ENCODE results near the gene MSH5. TPM values are rescaled to one million over a fixed set of nuclear protein-coding genes. Genes with fewer than 3 reads are reported as not detected.

The MSH5 gene
- total and polyA plus RNA-seq, 2 of the 13 experiments (the other 11 are each of a cell fraction or from before 2014, with no cell fraction given), result 10.2 to 38.7 TPM

- TF ChIP-seq ZHX2 (IDR thresholded peaks at IDR 0.05; ENCODE audit: low read depth) (peak; percentile 65; the same call in 1 of the 2 replicates), ZHX2 (CRISPR knock-in tag; IDR thresholded peaks at IDR 0.05; ENCODE audit: borderline replicate concordance) (no peak), CBX1 (IDR thresholded peaks at IDR 0.05; ENCODE audit: low read depth) (peak; percentile 73), MEIS2 (CRISPR knock-in tag; IDR thresholded peaks at IDR 0.05) (peak; percentile 16; the same call in 1 of the 2 replicates), ZNF430 (CRISPR knock-in tag; IDR thresholded peaks at IDR 0.05) (0 out of 2 replicates have a peak, but pooled peaks have one; percentile 72), HNRNPL (IDR thresholded peaks at IDR 0.05; ENCODE audit: low read depth, low read length) (0 out of 2 replicates have a peak, but pooled peaks have one; percentile 81), CHD2 (IDR thresholded peaks at IDR 0.05; ENCODE audit: low read depth, low read length) (0 out of 2 replicates have a peak, but pooled peaks have one; percentile 11), SP1 (IDR thresholded peaks at IDR 0.05) (no peak), SP1 (CRISPR knock-in tag; IDR thresholded peaks at IDR 0.05) (peak; percentile 49; the same call in 1 of the 2 replicates), KDM2A (CRISPR knock-in tag; IDR thresholded peaks at IDR 0.05; ENCODE audit: borderline replicate concordance, low read depth) (peak; percentile 98), ZBTB2 (CRISPR knock-in tag; IDR thresholded peaks at IDR 0.05; ENCODE audit: low read depth) (no peak), ARID3A (IDR thresholded peaks at IDR 0.05; ENCODE audit: low read depth, low read length) (0 out of 2 replicates have a peak, but pooled peaks have one; percentile 10), POLR2G (IDR thresholded peaks at IDR 0.05; ENCODE audit: low read depth, low read length) (peak; percentile 82), ZNF501 (CRISPR knock-in tag; IDR thresholded peaks at IDR 0.05) (peak; percentile 45; the same call in 1 of the 2 replicates), MXI1 (IDR thresholded peaks at IDR 0.05; ENCODE audit: borderline replicate concordance, low read depth, low read length) (peak; percentile 68; the same call in 2 of the 3 replicates), ZNF788 (CRISPR knock-in tag; IDR thresholded peaks at IDR 0.05; ENCODE audit: borderline replicate concordance) (peak; percentile 74), FOXJ3 (CRISPR knock-in tag; IDR thresholded peaks at IDR 0.05; ENCODE audit: borderline replicate concordance) (no peak), ZGPAT (CRISPR knock-in tag; IDR thresholded peaks at IDR 0.05) (peak; percentile 87), TRIM24 (CRISPR knock-in tag; IDR thresholded peaks at IDR 0.05) (no peak)
These were observed 37.3 kb downstream of the MSH5 start, which contains the start of gene VWA7 (continued) for GRCh38 chr6:31776989-31777666.

Data from HepG2 (cell line).